Ishikawa (cell line): Measurements from ENCODE around the gene MIEN1.

ENCODE experiments used
- CEBPB ChIP-seq: IDR thresholded peaks from 2 replicates; pipeline ENCODE4 v1.6.1; 2012
- CREB1 ChIP-seq: IDR thresholded peaks from 2 replicates; pipeline ENCODE4 v1.6.1; 2012; ENCODE audit warnings: low read depth
- EGR1 ChIP-seq: IDR thresholded peaks from 2 replicates; pipeline ENCODE4 v1.6.1; 2012
- EP300 ChIP-seq: IDR thresholded peaks from 2 replicates; pipeline ENCODE4 v1.6.1; 2012; ENCODE audit warnings: borderline replicate concordance
- FOXM1 ChIP-seq: IDR thresholded peaks from 2 replicates; pipeline ENCODE4 v1.6.1; 2012; ENCODE audit warnings: low read depth, borderline replicate concordance
- MAX ChIP-seq: IDR thresholded peaks from 2 replicates; pipeline ENCODE4 v1.6.1; 2012
- NFIC ChIP-seq: IDR thresholded peaks from 2 replicates; pipeline ENCODE4 v1.6.1; 2012
- RAD21 ChIP-seq: IDR thresholded peaks from 2 replicates; pipeline ENCODE4 v1.6.1; 2012; ENCODE audit warnings: low read depth
- REST ChIP-seq: IDR thresholded peaks from 2 replicates; pipeline ENCODE4 v1.6.1; 2012; ENCODE audit warnings: low read depth, mild to moderate bottlenecking
- TAF1 ChIP-seq: IDR thresholded peaks from 2 replicates; pipeline ENCODE4 v1.6.1; 2012; ENCODE audit warnings: low read depth, mild to moderate bottlenecking
- TCF12 ChIP-seq: IDR thresholded peaks from 2 replicates; pipeline ENCODE4 v1.6.1; 2012; ENCODE audit warnings: low read depth
- TEAD4 ChIP-seq: IDR thresholded peaks from 2 replicates; pipeline ENCODE4 v1.6.1; 2012
- USF1 ChIP-seq: IDR thresholded peaks from 2 replicates; pipeline ENCODE4 v1.6.1; 2012
- YY1 ChIP-seq: IDR thresholded peaks from 2 replicates; pipeline ENCODE4 v1.6.1; 2012; ENCODE audit warnings: low read depth
- ZBTB7A ChIP-seq: IDR thresholded peaks from 2 replicates; pipeline ENCODE4 v1.6.1; 2012; ENCODE audit warnings: low read depth

The MIEN1 gene

GRCh38 chr17:39717660-39718059 is 12.7 kb downstream of the MIEN1 start:
- no peak for TF ChIP-seq RAD21
- no peak for TF ChIP-seq EGR1
- TF ChIP-seq CEBPB = no peak
- TF ChIP-seq USF1 = no peak
- no peak for TF ChIP-seq TAF1
- no peak for TF ChIP-seq ZBTB7A
- no peak for TF ChIP-seq YY1
- no peak for TF ChIP-seq FOXM1
- TF ChIP-seq CREB1 = no peak
- TF ChIP-seq NFIC = no peak

- TF ChIP-seq NFIC (peak; percentile 56; the same call in 1 of the 2 replicates), TEAD4 (no peak), REST (no peak), MAX (no peak), ZBTB7A (no peak), USF1 (no peak)
These were observed 13.3 kb downstream of the MIEN1 start for GRCh38 chr17:39716879-39717536.

GRCh38 chr17:39716073-39716818 is 14.1 kb downstream of the MIEN1 start:
- TF ChIP-seq FOXM1 = no peak
- peak; percentile 50; the same call in 1 of the 2 replicates for TF ChIP-seq ZBTB7A
- no peak for TF ChIP-seq NFIC

- TF ChIP-seq USF1 = no peak
These were observed 14.8 kb downstream of the MIEN1 start for GRCh38 chr17:39715375-39716072.

- no peak for TF ChIP-seq USF1
- TF ChIP-seq YY1 = no peak
- no peak for TF ChIP-seq FOXM1
- no peak for TF ChIP-seq TEAD4
- no peak for TF ChIP-seq EGR1
- TF ChIP-seq REST = no peak
- TF ChIP-seq CREB1 = no peak
- TF ChIP-seq ZBTB7A = no peak
- TF ChIP-seq MAX = no peak
- TF ChIP-seq NFIC = no peak
- no peak for TF ChIP-seq EP300
- TF ChIP-seq TCF12 = no peak
- TF ChIP-seq CEBPB = no peak
- no peak for TF ChIP-seq TAF1
- TF ChIP-seq RAD21 = no peak
These were observed 16.1 kb downstream of the MIEN1 start for GRCh38 chr17:39714234-39714633.
